Cerebellar cortex (tissue), 1 donor: ENCODE data around the gene VDR.

Source experiments
- DNase-seq: peaks from one replicate; pipeline ENCODE4 v3.0.0-alpha.2; 2015; ENCODE audit warnings: low spot score

VDR gene

GRCh38 chr12:47930634-47931033 is 25.8 kb upstream of the VDR start:
- no peak for DNase-seq

- DNase-seq: no peak
Measured at GRCh38 chr12:47927346-47927745, 22.6 kb upstream of the VDR start.

- no peak for DNase-seq
Measured at GRCh38 chr12:47921907-47922306, 17.1 kb upstream of the VDR start.

- DNase-seq: no peak
Measured at GRCh38 chr12:47920913-47921312, 16.1 kb upstream of the VDR start.

GRCh38 chr12:47913081-47913480 is 8.3 kb upstream of the VDR start:
- no peak for DNase-seq

- DNase-seq: no peak
Measured at GRCh38 chr12:47912556-47912955, 7.8 kb upstream of the VDR start.

GRCh38 chr12:47910981-47911380 is 6.2 kb upstream of the VDR start:
- no peak for DNase-seq

GRCh38 chr12:47910486-47910885 is 5.7 kb upstream of the VDR start:
- DNase-seq: no peak

- DNase-seq: no peak
Measured at GRCh38 chr12:47909839-47910465, 5.2 kb upstream of the VDR start.

- DNase-seq: no peak
Measured at GRCh38 chr12:47908738-47909137, 3.9 kb upstream of the VDR start.

GRCh38 chr12:47907851-47908454 is 3.2 kb upstream of the VDR start:
- no peak for DNase-seq

GRCh38 chr12:47903927-47904712 is 674 bp downstream of the VDR start:
- DNase-seq: no peak

- no peak for DNase-seq
Measured at GRCh38 chr12:47903151-47903611, 1.6 kb downstream of the VDR start.

GRCh38 chr12:47902131-47902639 is 2.6 kb downstream of the VDR start:
- DNase-seq: no peak

- DNase-seq: no peak
Measured at GRCh38 chr12:47901718-47902093, 3.1 kb downstream of the VDR start.

GRCh38 chr12:47901063-47901717 is 3.6 kb downstream of the VDR start:
- no peak for DNase-seq

GRCh38 chr12:47900131-47901062 is 4.4 kb downstream of the VDR start:
- no peak for DNase-seq

- DNase-seq: no peak
Measured at GRCh38 chr12:47899466-47899865, 5.3 kb downstream of the VDR start.

GRCh38 chr12:47896633-47897032 is 8.2 kb downstream of the VDR start:
- DNase-seq: no peak

GRCh38 chr12:47896022-47896421 is 8.8 kb downstream of the VDR start:
- DNase-seq: no peak

GRCh38 chr12:47894652-47895051 is 10.1 kb downstream of the VDR start:
- no peak for DNase-seq
